Activated CD4-positive, CD25-positive, alpha-beta regulatory T cell treated with anti-CD3 and anti-CD28 coated beads, Interleukin-2, amount 50 U/mL, for 16 hours (primary cell): ENCODE data around the gene FREM1.

Source experiments
- DNase-seq: peaks from one replicate; pipeline ENCODE4 v3.0.0-alpha.2; 2020; ENCODE audit warnings: low read depth, low spot score

The FREM1 gene

DNA sequence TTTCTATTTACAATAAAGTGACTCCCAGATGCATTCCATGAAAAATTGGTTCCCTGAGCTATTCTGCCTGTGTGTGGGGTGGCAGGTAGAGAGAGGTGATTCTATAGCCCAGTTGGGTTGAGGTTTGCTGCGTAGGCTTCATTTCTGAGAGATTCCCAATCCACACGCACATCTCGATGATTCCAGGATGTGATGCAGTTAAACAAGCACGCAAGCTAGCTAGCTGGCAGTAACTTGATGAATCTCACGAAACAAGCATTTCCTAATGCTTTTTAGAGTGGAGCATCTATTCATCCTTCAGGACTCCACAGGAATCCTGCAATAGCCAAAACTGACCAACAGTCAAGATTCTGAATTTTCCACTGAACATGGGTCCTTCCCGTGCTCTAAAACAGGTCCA is 143.9 kb downstream of the FREM1 start:
- DNase-seq: no peak

- no peak for DNase-seq
These were observed 148.6 kb downstream of the FREM1 start for GRCh38 chr9:14761584-14761983.

GRCh38 chr9:14760060-14760459 is 150.2 kb downstream of the FREM1 start:
- no peak for DNase-seq

- no peak for DNase-seq
These were observed 153.9 kb downstream of the FREM1 start for GRCh38 chr9:14756291-14756690.

GRCh38 chr9:14752871-14753270 is 157.4 kb downstream of the FREM1 start:
- DNase-seq: no peak

GRCh38 chr9:14752271-14752670 is 158.0 kb downstream of the FREM1 start:
- no peak for DNase-seq

DNA sequence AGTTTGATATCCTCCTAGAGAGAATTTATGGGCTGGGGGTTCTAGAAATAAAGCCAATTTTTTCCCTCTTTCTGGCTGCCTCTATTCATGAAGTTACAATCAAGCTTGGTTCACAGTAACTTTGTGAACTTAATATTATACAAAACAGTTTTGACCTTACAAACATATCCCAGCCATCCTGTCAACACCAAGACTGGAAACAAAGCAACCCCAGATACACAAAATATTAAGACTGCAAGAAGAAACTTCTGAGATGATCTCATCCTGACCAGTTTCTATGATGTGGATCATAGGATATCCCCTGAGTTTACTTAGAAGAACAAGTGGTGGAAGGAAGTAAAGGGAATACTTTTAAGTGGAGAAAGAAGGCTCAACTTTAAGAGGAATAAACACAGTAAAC is 159.4 kb downstream of the FREM1 start:
- no peak for DNase-seq

GRCh38 chr9:14749741-14750211 is 160.5 kb downstream of the FREM1 start:
- DNase-seq: no peak

DNA sequence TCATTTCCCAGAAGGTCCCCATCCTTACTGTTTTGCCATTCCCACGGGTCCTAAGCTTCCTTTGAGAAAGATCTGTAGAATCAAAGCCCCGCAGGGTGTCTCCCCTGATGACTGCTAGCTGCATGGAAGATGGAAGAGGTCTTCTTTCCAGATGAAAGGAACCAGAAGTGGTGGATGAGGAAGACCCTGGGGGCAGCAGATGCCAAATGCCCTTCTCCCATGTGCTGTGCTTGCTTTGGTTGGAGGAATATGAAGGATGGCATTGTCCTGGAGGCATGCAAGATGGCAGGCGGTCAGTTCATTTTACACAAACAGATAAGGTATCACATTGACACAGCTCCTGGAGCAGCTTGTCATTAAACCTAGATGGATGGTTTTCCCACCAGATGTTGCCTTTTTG is 161.9 kb downstream of the FREM1 start:
- no peak for DNase-seq

DNA sequence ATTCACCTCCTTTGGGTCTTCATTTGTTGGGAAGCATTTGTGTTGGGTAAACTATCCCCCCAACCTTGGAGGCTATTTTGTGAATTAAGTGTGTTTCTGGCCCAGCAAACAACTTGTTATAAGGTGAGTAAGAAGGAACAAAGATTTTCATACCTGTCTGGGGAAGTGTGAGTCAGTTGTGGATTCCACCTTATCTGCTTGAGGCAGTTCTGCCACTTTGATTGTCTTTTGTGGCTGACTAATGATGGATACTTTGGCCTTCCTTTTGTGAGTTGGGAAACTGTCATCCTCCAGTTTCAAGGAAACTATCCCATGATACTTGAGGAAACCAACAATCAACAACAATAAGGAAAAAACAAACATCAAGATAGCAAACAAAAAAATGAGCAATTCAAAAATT is 163.1 kb downstream of the FREM1 start:
- no peak for DNase-seq

- no peak for DNase-seq
These were observed 163.6 kb downstream of the FREM1 start for GRCh38 chr9:14746626-14747025.

DNA sequence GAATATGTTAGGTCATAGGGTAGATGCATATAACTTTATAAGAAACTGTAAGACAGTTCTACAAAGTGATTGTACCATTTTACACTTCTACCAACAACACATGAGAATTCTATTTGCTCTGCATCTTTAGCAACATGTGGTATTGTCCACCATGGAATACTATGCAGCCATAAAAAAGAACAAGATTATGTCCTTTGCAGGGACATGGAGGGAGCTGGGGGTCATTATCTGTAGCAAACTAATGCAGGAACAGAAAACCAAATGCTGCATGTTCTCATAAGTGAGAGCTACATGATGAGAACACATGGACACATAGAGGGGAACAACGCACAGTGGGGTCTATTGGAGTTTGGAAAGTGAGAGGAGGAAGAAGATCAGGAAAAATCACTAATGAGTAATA is 165.5 kb downstream of the FREM1 start:
- no peak for DNase-seq

DNA sequence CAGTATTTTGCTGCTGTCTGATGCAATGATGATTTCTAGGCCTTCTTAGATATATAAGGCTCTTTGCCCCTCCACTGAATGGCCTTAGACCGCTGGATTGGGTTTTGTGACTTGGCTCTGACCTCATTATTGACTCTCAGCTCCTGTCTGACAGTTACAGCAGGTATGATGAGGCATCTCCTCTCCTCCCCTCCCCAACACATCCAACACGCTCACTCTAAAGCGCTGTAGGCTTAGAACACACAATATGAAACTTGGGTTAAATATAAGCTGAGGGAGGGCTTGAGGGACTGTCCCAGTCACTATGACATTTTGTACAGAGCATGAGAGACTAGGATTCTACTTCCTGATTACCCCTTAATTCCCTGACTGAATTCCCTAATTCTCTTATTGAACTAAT is 168.9 kb downstream of the FREM1 start:
- no peak for DNase-seq

GRCh38 chr9:14733133-14733532 is 177.1 kb downstream of the FREM1 start:
- DNase-seq: no peak

DNA sequence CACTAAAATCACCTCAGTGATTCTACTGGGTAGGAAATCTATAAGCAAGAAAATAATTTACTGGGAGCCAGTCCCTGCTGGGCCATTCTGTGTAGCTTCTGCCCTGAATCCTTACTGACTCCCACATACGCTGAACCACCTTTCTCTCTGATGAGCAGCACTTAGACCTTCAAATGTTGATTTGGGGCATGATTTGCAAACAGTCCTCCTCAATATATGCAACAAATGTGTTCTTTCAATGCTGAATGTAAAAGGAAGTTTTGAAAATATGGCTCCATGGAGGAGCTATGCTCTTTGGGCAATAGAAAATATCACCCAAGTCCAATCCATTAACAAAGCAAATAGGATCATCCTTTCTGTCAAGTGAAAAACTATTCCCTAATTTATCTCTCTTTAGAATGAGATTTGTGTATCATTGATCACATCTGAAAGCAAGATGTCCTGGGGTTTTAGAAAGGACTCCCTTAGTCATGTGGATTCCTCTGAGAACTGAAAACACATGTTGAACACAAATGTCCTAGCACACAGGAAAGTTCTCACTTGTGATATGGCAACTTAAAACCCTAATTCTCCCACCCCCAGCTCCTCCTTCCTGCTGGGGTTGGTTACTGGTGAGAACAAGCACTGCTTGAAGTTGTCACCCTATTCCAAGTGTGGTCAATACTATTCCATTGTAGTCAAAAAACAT is 178.8 kb downstream of the FREM1 start:
- DNase-seq: no peak

GRCh38 chr9:14730461-14730898 is 179.7 kb downstream of the FREM1 start:
- no peak for DNase-seq

DNA sequence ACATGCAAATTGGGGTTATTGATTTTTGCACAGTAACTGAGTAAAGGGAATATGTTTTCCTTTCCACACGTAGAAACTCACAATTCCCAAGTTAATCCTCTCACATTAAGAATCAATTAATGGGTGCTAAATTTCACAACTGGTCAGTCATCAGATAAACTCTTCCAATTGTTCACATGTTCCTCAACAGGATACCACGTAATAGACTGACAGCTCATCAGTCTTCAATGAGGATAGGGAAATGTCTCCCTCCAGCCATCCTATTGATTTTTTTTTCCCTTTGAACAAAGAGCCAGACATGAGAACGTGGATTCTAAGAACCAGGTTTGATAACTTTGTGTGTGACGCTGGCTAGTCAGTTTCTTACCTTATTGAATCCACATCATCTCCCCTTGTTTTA is 186.9 kb downstream of the FREM1 start:
- no peak for DNase-seq

DNA sequence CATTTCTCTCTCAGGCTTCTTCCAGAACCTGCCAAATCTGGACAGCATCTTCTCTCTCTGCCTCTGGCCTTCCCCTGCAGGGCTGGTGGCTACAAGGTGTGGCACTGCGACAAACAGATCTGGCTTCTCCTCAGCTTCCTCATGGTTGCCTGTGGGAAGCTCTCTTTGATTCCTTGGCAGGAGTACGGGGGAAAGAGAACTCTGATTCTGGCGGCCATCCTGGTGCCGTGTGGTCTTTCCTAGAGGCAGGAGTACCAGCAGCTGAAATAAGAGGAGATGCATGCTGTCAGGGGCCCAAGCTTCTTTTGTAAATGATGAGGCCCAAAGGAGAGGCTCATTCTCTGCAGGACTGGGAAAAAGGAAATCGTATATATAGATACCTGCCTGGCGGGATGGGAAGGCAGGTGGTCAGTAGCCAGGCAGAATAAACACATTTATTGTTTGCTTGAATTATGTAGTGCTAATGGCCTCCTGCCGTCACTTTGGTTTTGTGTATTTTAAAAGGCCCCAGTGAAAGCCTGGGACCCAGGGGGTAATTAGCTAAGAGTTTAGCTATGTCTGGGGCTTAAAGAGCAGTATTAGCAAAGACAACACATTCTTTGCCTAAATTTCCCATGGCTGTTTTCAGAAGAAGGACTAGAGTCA is 187.7 kb downstream of the FREM1 start, which contains the start of gene CER1:
Gene CER1, minus strand, starts transcription at position 343 of the 645 bp plus-strand sequence. Its CDS starts 61 bp downstream, at position 282.
- no peak for DNase-seq

DNA sequence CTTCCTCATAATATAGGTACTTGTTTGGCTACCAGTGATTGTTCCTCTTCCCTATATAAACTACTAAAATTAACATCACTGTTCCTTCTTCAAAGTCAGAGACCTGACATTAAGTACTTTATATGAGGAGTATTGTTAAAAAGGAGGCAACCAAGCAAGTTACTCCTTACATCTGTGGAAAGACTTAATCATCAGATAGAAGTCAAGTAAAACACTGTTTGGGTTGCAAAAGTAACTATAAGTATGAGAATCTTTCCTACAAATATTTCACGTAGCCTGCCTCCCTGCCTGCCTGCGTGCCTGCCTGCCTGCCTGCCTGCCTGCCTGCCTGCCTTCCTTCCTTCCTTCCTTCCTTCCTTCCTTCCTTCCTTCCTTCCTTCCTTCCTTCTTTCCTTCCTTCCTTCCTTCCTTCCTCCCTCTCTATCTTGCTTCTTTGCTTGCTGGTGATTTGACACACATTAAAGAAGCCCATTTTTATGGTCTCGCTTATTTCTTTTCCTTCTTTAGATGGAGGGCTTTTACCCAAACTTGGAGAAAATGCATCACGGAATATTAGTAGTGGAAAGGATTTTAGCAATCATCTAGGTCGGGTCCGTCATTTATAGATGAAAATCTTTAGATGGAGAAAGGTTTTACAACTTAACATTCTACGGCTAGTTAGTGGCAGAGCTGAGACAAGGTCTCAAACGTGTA is 190.9 kb downstream of the FREM1 start:
- DNase-seq: no peak

- DNase-seq: no peak
These were observed 195.1 kb downstream of the FREM1 start for GRCh38 chr9:14715102-14715501.

GRCh38 chr9:14713187-14713767 is 197.0 kb downstream of the FREM1 start:
- DNase-seq: no peak

DNA sequence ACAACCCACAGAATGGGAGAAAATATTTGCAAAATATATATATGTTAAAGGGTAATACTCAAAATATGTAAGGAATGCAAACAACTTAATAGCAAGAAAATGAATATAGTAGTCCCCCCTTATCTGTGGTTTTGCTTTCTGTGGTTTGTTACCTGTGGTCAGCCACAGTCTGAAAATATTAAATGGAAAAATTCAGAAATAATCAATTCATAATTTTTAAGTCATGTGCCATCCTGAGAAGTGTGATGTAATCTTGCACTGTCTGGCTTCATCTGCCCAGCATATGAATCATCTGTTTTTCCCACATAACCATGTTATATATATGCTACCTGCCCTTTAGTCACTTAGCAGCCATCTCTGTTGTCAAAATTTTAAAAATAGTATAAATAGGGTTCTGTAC is 199.4 kb downstream of the FREM1 start:
- no peak for DNase-seq
